K562 (cell line): ENCODE data around the gene TRPC4AP. TPM values are rescaled to one million over a fixed set of nuclear protein-coding genes. Genes with fewer than 3 reads are reported as not detected.

Experiments used
- ADNP ChIP-seq: fragments of 200-800 bp; sonication (Bioruptor generic); IDR thresholded peaks from 2 replicates; pipeline ENCODE4 v1.6.1; 2016; ENCODE audit warnings: missing genetic modification characterization, missing compliant biosample characterization
- ARID1B ChIP-seq: fragments of 450-650 bp; IDR thresholded peaks from 2 replicates; pipeline ENCODE4 v1.6.1; 2016; ENCODE audit warnings: antibody characterized with exemption, mild to moderate bottlenecking, inconsistent platforms
- ATF4 ChIP-seq: fragments of 450-650 bp; formaldehyde crosslinking; IDR thresholded peaks from 2 replicates; pipeline ENCODE4 v1.4.0; 2022; ENCODE audit warnings: mild to moderate bottlenecking, moderate library complexity
- BRCA1 ChIP-seq, 2 experiments: fragments of 450-650 bp in 1 of 2; sonication (generic) in 1 of 2; formaldehyde crosslinking in 1 of 2; IDR thresholded peaks; 2 replicates each; pipeline versions ENCODE4 v1.5.0 to v1.6.1; 2017 to 2020; ENCODE audit warnings: mild to moderate bottlenecking in 1 of 2, missing genetic modification reagents in 1 of 2
- CBFA2T3 ChIP-seq: fragments of 450-650 bp; IDR thresholded peaks from 2 replicates; pipeline ENCODE4 v1.6.1; 2017
- CTBP1 ChIP-seq: fragments of 450-650 bp; IDR thresholded peaks from 2 replicates; pipeline ENCODE4 v1.6.1; 2016; ENCODE audit warnings: borderline replicate concordance
- DMBX1 ChIP-seq: fragments of 250-450 bp; sonication (Bioruptor Pico); IDR thresholded peaks from 2 replicates; pipeline ENCODE4 v1.8.0; 2022; ENCODE audit warnings: inconsistent platforms, mild to moderate bottlenecking, moderate library complexity, borderline replicate concordance
- ELF4 ChIP-seq: fragments of 450-650 bp; formaldehyde crosslinking; IDR thresholded peaks from 2 replicates; pipeline ENCODE4 v1.4.0; 2022; ENCODE audit warnings: missing genetic modification characterization
- ESRRB ChIP-seq: fragments of 250-450 bp; sonication (Bioruptor Pico); IDR thresholded peaks from 2 replicates; pipeline ENCODE4 v1.5.0; 2020; ENCODE audit warnings: mild to moderate bottlenecking, moderate library complexity, borderline replicate concordance
- FIP1L1 ChIP-seq: fragments of 200-400 bp; formaldehyde crosslinking; IDR thresholded peaks from 2 replicates; pipeline ENCODE4 v1.6.1; 2018; ENCODE audit warnings: mild to moderate bottlenecking, low read depth, low read length; ENCODE audit not compliant: poor library complexity, severe bottlenecking
- HDAC1 ChIP-seq, 2 experiments: fragments of 450-650 bp; IDR thresholded peaks; 2 replicates each; pipeline ENCODE4 v1.6.1; 2016 to 2017; ENCODE audit warnings: inconsistent platforms in 1 of 2, mild to moderate bottlenecking in 1 of 2, moderate library complexity in 1 of 2
- ILF3 ChIP-seq: fragments of 450-650 bp; IDR thresholded peaks from 2 replicates; pipeline ENCODE4 v1.6.1; 2018; ENCODE audit warnings: antibody characterized with exemption, mild to moderate bottlenecking, moderate library complexity, borderline replicate concordance
- KLF13 ChIP-seq: fragments of 450-650 bp; IDR thresholded peaks from 2 replicates; pipeline ENCODE4 v1.6.1; 2016; ENCODE audit warnings: missing genetic modification characterization, low read depth, mild to moderate bottlenecking, missing compliant biosample characterization, moderate library complexity, borderline replicate concordance
- MAZ ChIP-seq, 2 experiments: fragments of 450-650 bp in 1 of 2; sonication (generic) in 1 of 2; formaldehyde crosslinking; IDR thresholded peaks in 1 of 2; conservative IDR thresholded peaks in 1 of 2; 2 replicates each; pipeline versions ENCODE4 v1.4.0 to v1.5.0; 2020; ENCODE audit warnings: mild to moderate bottlenecking in 1 of 2, missing genetic modification reagents in 1 of 2
- MCM2 ChIP-seq: fragments of 450-650 bp; IDR thresholded peaks from 2 replicates; pipeline ENCODE4 v1.6.1; 2017; ENCODE audit warnings: low read depth, mild to moderate bottlenecking
- MED1 ChIP-seq: sonication (generic); formaldehyde crosslinking; IDR thresholded peaks from 2 replicates; pipeline ENCODE4 v1.8.1; 2023; ENCODE audit warnings: missing genetic modification reagents, borderline replicate concordance
- MEF2A ChIP-seq: IDR thresholded peaks from 2 replicates; pipeline ENCODE4 v1.6.1; 2011; ENCODE audit warnings: low read depth, mild to moderate bottlenecking, low read length, moderate library complexity; ENCODE audit not compliant: control insufficient read depth
- PTRF ChIP-seq: fragments of 450-650 bp; IDR thresholded peaks from 2 replicates; pipeline ENCODE4 v1.6.1; 2016; ENCODE audit warnings: mild to moderate bottlenecking, missing genetic modification characterization, missing compliant biosample characterization
- RUNX1 ChIP-seq: sonication (generic); IDR thresholded peaks from 2 replicates; pipeline ENCODE4 v1.6.1; 2016; ENCODE audit warnings: antibody characterized with exemption, low read depth
- SNAPC5 ChIP-seq: fragments of 250-450 bp; sonication (Bioruptor Pico); IDR thresholded peaks from 2 replicates; pipeline ENCODE4 v1.8.0; 2021; ENCODE audit warnings: moderate library complexity, mild to moderate bottlenecking, inconsistent platforms
- SNRNP70 ChIP-seq: fragments of 200-400 bp; formaldehyde crosslinking; optimal IDR thresholded peaks from 2 replicates; pipeline ENCODE3; 2017; ENCODE audit warnings: low read depth, low read length
- TBL1XR1 ChIP-seq, 2 experiments: IDR thresholded peaks; 2 replicates each; pipeline ENCODE4 v1.6.1; 2012; ENCODE audit warnings: improper control_type of control experiment in 2 of 2, low read length in 2 of 2, mild to moderate bottlenecking in 1 of 2
- THAP12 ChIP-seq: fragments of 250-450 bp; sonication (Bioruptor Pico); IDR thresholded peaks from 2 replicates; pipeline ENCODE4 v1.9.0; 2021; ENCODE audit warnings: mild to moderate bottlenecking, inconsistent platforms
- ZNF134 ChIP-seq: fragments of 250-450 bp; sonication (Bioruptor Pico); conservative IDR thresholded peaks from 2 replicates; pipeline ENCODE4 v1.4.0; 2020
- ZNF395 ChIP-seq: fragments of 200-800 bp; sonication (Bioruptor generic); IDR thresholded peaks from 2 replicates; pipeline ENCODE4 v1.6.1; 2017; ENCODE audit warnings: missing genetic modification characterization, missing compliant biosample characterization
- ZZZ3 ChIP-seq: fragments of 450-650 bp; IDR thresholded peaks from 2 replicates; pipeline ENCODE4 v1.6.1; 2016; ENCODE audit warnings: antibody characterized with exemption, mild to moderate bottlenecking, moderate library complexity
- polyA plus RNA-seq, 8 experiments: library from polyadenylated mRNA; depleted of rRNA in 4 of 8; stranded (reverse) in 5 of 8; unstranded in 3 of 8; fragments of >200 nt; fragmentation: Nextera tagmentation in 2 of 8; fragmentation: Illumina TruSeq in 1 of 8; extraction: Ambion mirVana in 2 of 8; extraction: Trizol in 1 of 8; gene quantifications; 2 replicates each; pipeline versions ENCODE4 v1.2.1 to v1.2.3, GENCODE V29; 2011 to 2014; ENCODE audit warnings: inconsistent platforms in 1 of 8, missing spikeins in 1 of 8
- total RNA-seq, 7 experiments: library from RNA; depleted of rRNA in 6 of 7; stranded (reverse); fragments of >200 nt in 6 of 7; fragmentation: Illumina TruSeq in 2 of 7; extraction: Trizol in 2 of 7; gene quantifications; 2 replicates each; pipeline versions ENCODE4 v1.2.1 to v1.2.3, GENCODE V29; 2011 to 2021; ENCODE audit warnings: low replicate concordance in 1 of 7

TRPC4AP gene
- total and polyA plus RNA-seq, 9 of the 15 experiments (the other 6 are each of a cell fraction or from before 2014, with no cell fraction given) = 2.3 to 70.3 (median 33.3) TPM

- no peak for TF ChIP-seq MCM2
- no peak for TF ChIP-seq SNRNP70
- no peak for TF ChIP-seq ARID1B
- 0 out of 2 replicates have a peak, but pooled peaks have one; percentile 24 for TF ChIP-seq ATF4 (CRISPR knock-in tag)
- no peak for TF ChIP-seq ELF4
- TF ChIP-seq ADNP (tag) = no peak
- peak; percentile 32; the same call in 1 of the 2 replicates for TF ChIP-seq MEF2A
- TF ChIP-seq PTRF (tag) = no peak
- TF ChIP-seq MAZ (CRISPR knock-in tag; conservative IDR thresholded peaks at IDR 0.05 in 1 of 2, IDR thresholded peaks at IDR 0.05 in 1 of 2) = 0 out of 4 replicates have a peak, but pooled peaks of 1 of the 2 experiments have one; percentile 8
- TF ChIP-seq HDAC1 (IDR thresholded peaks at IDR 0.05) = no peak
- no peak for TF ChIP-seq ZZZ3
- peak; percentile 52; the same call in 1 of the 2 replicates for TF ChIP-seq ZNF134
- TF ChIP-seq BRCA1 (IDR thresholded peaks at IDR 0.05) = no peak
- no peak for TF ChIP-seq BRCA1 (CRISPR knock-in tag; IDR thresholded peaks at IDR 0.05)
- peak; percentile 54 for TF ChIP-seq CBFA2T3
- no peak for TF ChIP-seq ESRRB (CRISPR knock-in tag)
- TF ChIP-seq TBL1XR1 (IDR thresholded peaks at IDR 0.05; ENCODE audit: low read length in 2 of 2) = no peak
- TF ChIP-seq MED1 (CRISPR knock-in tag) = no peak
- TF ChIP-seq KLF13 (tag) = no peak
- TF ChIP-seq SNAPC5 = no peak
- no peak for TF ChIP-seq ILF3
- no peak for TF ChIP-seq FIP1L1
- no peak for TF ChIP-seq ZNF395 (CRISPR knock-in tag)
- TF ChIP-seq CTBP1 = peak; percentile 28; the same call in 1 of the 2 replicates
- no peak for TF ChIP-seq THAP12 (CRISPR knock-in tag)
- TF ChIP-seq DMBX1 (CRISPR knock-in tag) = 0 out of 2 replicates have a peak, but pooled peaks have one; percentile 39
- TF ChIP-seq RUNX1 = no peak
These were observed 28.6 kb upstream of the TRPC4AP start (continued) for GRCh38 chr20:35121186-35121585.
